ENCODE results near the gene ARFGAP3.

The ARFGAP3 gene

GRCh38 chr22:42883970-42884369, 26.9 kb upstream of the ARFGAP3 start:
- no peak for DNase-seq

GRCh38 chr22:42883121-42883520, 26.0 kb upstream of the ARFGAP3 start:
- DNase-seq, result no peak

GRCh38 chr22:42881982-42882656, 25.0 kb upstream of the ARFGAP3 start:
- DNase-seq, result no peak

GRCh38 chr22:42881298-42881697, 24.2 kb upstream of the ARFGAP3 start:
- DNase-seq, result no peak

GRCh38 chr22:42880815-42881214, 23.7 kb upstream of the ARFGAP3 start:
- no peak for DNase-seq

GRCh38 chr22:42879371-42880021, 22.4 kb upstream of the ARFGAP3 start:
- DNase-seq, result no peak

- no peak for DNase-seq
Measured at GRCh38 chr22:42878561-42879305, 21.7 kb upstream of the ARFGAP3 start.

GRCh38 chr22:42877597-42878340, 20.7 kb upstream of the ARFGAP3 start:
- DNase-seq, result no peak

- DNase-seq, result no peak
Measured at GRCh38 chr22:42877158-42877557, 20.1 kb upstream of the ARFGAP3 start.

GRCh38 chr22:42876041-42876440, 19.0 kb upstream of the ARFGAP3 start:
- DNase-seq, result no peak

- DNase-seq, result no peak
Measured at GRCh38 chr22:42874010-42874409, 16.9 kb upstream of the ARFGAP3 start.

GRCh38 chr22:42873356-42873755, 16.3 kb upstream of the ARFGAP3 start:
- DNase-seq, result no peak

- no peak for DNase-seq
Measured at GRCh38 chr22:42872821-42873220, 15.7 kb upstream of the ARFGAP3 start.

- DNase-seq, result no peak
Measured at GRCh38 chr22:42871146-42872050, 14.3 kb upstream of the ARFGAP3 start.

- no peak for DNase-seq
Measured at GRCh38 chr22:42869888-42870480, 12.9 kb upstream of the ARFGAP3 start.

GRCh38 chr22:42869463-42869862, 12.4 kb upstream of the ARFGAP3 start:
- no peak for DNase-seq

GRCh38 chr22:42868751-42869251, 11.7 kb upstream of the ARFGAP3 start:
- DNase-seq, result no peak

- no peak for DNase-seq
Measured at GRCh38 chr22:42866100-42866499, 9.0 kb upstream of the ARFGAP3 start.

GRCh38 chr22:42865536-42865935, 8.5 kb upstream of the ARFGAP3 start:
- no peak for DNase-seq

GRCh38 chr22:42863349-42863961, 6.4 kb upstream of the ARFGAP3 start:
- DNase-seq, result no peak
